HepG2 (cell line): ENCODE results near the gene PGAP3. TPM values are rescaled to one million over a fixed set of nuclear protein-coding genes. Genes with fewer than 3 reads are reported as not detected.

ENCODE experiments used
- ATAC-seq: fragments of 200-7000 bp; cut with Tn5 transposase; 3 replicates; pipeline ENCODE4 v1.9.1; 2020; ENCODE audit warnings: mild to moderate bottlenecking, moderate library complexity
- BruUV-seq: library from RNA; stranded (reverse); fragments of 400-500 nt; replicated peaks from 2 replicates; lab custom pipeline; 2021; lab: Mats Ljungman, UMichigan
- CTCF ChIA-PET: fragments of 300-600 bp; formaldehyde crosslinking; extraction: SDS; loops from one replicate; lab custom pipeline; 2021; ENCODE audit warnings: low total read pairs, inconsistent platforms, low intra/inter-chr PET ratio; lab: Yijun Ruan, JAX
- POLR2A ChIA-PET: fragments of 350-600 bp; sonication (Branson Sonifier 250); formaldehyde crosslinking; loops from one replicate; lab custom pipeline; 2020; ENCODE audit warnings: antibody characterized with exemption, inconsistent platforms; lab: Yijun Ruan, JAX
- DNase-seq: peaks from one replicate; pipeline ENCODE4 v3.0.0-alpha.2; 2015; ENCODE audit warnings: low spot score
- FAIRE-seq: peaks from 3 replicates; lab custom pipeline; 2011; peaks lifted over from hg19 to GRCh38; lab: Jason Lieb, UNC
- H2AFZ ChIP-seq: one replicate; pipeline ENCODE4 v1.6.1; 2011; ENCODE audit warnings: low read length, inconsistent platforms
- H3K27ac ChIP-seq: fragments of 300-600 bp; 3 replicates; pipeline ENCODE4 v1.8.0; 2011; ENCODE audit warnings: mixed run types, mild to moderate bottlenecking, mixed read lengths, low read length, inconsistent platforms; ENCODE audit not compliant: insufficient read depth; ENCODE audit errors: extremely low read length
- H3K27me3 ChIP-seq, 2 experiments: fragments of 200-600 bp in 1 of 2; 2 replicates in 1 of 2; 3 replicates in 1 of 2; pipeline versions ENCODE4 v1.6.0 to v1.8.0; 2011; ENCODE audit warnings: low read length in 2 of 2, mild to moderate bottlenecking in 2 of 2, moderate library complexity in 2 of 2, inconsistent platforms in 1 of 2; ENCODE audit not compliant: insufficient read depth in 2 of 2, control insufficient read depth in 1 of 2
- H3K36me3 ChIP-seq, 2 experiments: fragments of 200-600 bp in 1 of 2; replicated peaks in 1 of 2; 2 replicates in 1 of 2; 3 replicates in 1 of 2; pipeline versions ENCODE4 v1.5.1 to v1.8.0; 2011; ENCODE audit warnings: low read length in 2 of 2, inconsistent platforms in 1 of 2; ENCODE audit not compliant: insufficient read depth in 2 of 2, control insufficient read depth in 1 of 2
- H3K4me1 ChIP-seq: 2 replicates; pipeline ENCODE4 v1.5.1; 2012; ENCODE audit warnings: low read length, inconsistent platforms; ENCODE audit not compliant: insufficient read depth
- H3K4me2 ChIP-seq: 2 replicates; pipeline ENCODE4 v1.6.0; 2011; ENCODE audit warnings: low read depth, low read length, inconsistent platforms
- H3K4me3 ChIP-seq, 3 experiments: fragments of 200-600 bp in 1 of 3; sonication (generic), shearing (Covaris generic) in 1 of 3; replicated peaks in 1 of 3; 2 replicates each; pipeline ENCODE4 v1.5.1; 2011 to 2016; ENCODE audit warnings: low read length in 3 of 3, inconsistent platforms in 2 of 3, low read depth in 2 of 3, mild to moderate bottlenecking in 2 of 3, control low read depth in 1 of 3, mixed read lengths in 1 of 3; ENCODE audit not compliant: insufficient read depth in 1 of 3
- H3K79me2 ChIP-seq: one replicate; pipeline ENCODE4 v1.6.1; 2011; ENCODE audit warnings: low read length, inconsistent platforms; ENCODE audit not compliant: insufficient read depth
- H3K9ac ChIP-seq: 2 replicates; pipeline ENCODE4 v1.6.0; 2011; ENCODE audit warnings: mild to moderate bottlenecking, low read depth, low read length, inconsistent platforms; ENCODE audit not compliant: insufficient read depth
- H3K9me3 ChIP-seq: 2 replicates; pipeline ENCODE4 v1.5.1; 2012; ENCODE audit warnings: mild to moderate bottlenecking, low read length
- H4K20me1 ChIP-seq: 2 replicates; pipeline ENCODE4 v1.6.0; 2011; ENCODE audit warnings: inconsistent platforms, mild to moderate bottlenecking, low read length, moderate library complexity; ENCODE audit not compliant: insufficient read depth
- HMGXB3 ChIP-seq: sonication (generic); formaldehyde crosslinking; IDR thresholded peaks from 2 replicates; pipeline ENCODE4 v1.4.0; 2020; ENCODE audit warnings: missing genetic modification reagents, borderline replicate concordance
- STAG1 ChIP-seq: sonication (generic); formaldehyde crosslinking; IDR thresholded peaks from 2 replicates; pipeline ENCODE4 v1.4.0; 2020; ENCODE audit warnings: missing genetic modification reagents
- TGIF2 ChIP-seq: IDR thresholded peaks from 2 replicates; pipeline ENCODE4 v1.6.1; 2016; ENCODE audit warnings: control low read depth, missing compliant biosample characterization
- ZBTB14 ChIP-seq: sonication (generic); formaldehyde crosslinking; IDR thresholded peaks from 2 replicates; pipeline ENCODE4 v1.4.0; 2020; ENCODE audit warnings: missing genetic modification reagents
- ZNF607 ChIP-seq: sonication (generic); formaldehyde crosslinking; IDR thresholded peaks from 2 replicates; pipeline ENCODE4 v1.5.1; 2020; ENCODE audit warnings: missing genetic modification reagents, mild to moderate bottlenecking, borderline replicate concordance
- ZNF720 ChIP-seq: sonication (generic); formaldehyde crosslinking; IDR thresholded peaks from 2 replicates; pipeline ENCODE4 v1.4.0; 2020; ENCODE audit warnings: missing genetic modification reagents
- WGBS: methylation state at CpG from one replicate; pipeline ENCODE4 v1.1.6; 2017; ENCODE audit warnings: low lambda C conversion rate; 5-methylcytosine and 5-hydroxymethylcytosine counted together
- in situ Hi-C: cut with HindIII; loops from 2 replicates; pipeline ENCODE4 v1.10.0; 2017; ENCODE audit warnings: low pct_unique_long_range_greater_than_20kb; ENCODE audit not compliant: extremely low pct_ligation_motif_present
- intact Hi-C: fragments of 100-400 bp; cut with micrococcal nuclease; formaldehyde crosslinking; loops from one replicate; pipeline ENCODE4 v1.10.0; 2022; ENCODE audit not compliant: unreplicated experiment
- polyA plus RNA-seq, 8 experiments: library from polyadenylated mRNA; depleted of rRNA in 3 of 8; stranded (reverse) in 7 of 8; unstranded in 1 of 8; fragments of >200 nt; fragmentation: Illumina TruSeq in 4 of 8; extraction: Trizol in 4 of 8; gene quantifications; 2 replicates each; pipeline versions ENCODE4 v1.2.1 to v1.2.3, GENCODE V29; 2011 to 2016; ENCODE audit warnings: low read depth in 4 of 8, missing spikeins in 1 of 8, mixed read lengths in 1 of 8; ENCODE audit not compliant: insufficient read depth in 1 of 8
- total RNA-seq, 5 experiments: library from RNA; depleted of rRNA; stranded (reverse); fragments of >200 nt; fragmentation: Illumina TruSeq; extraction: Trizol; gene quantifications; 2 replicates each; pipeline ENCODE4 v1.2.3, GENCODE V29; 2016; ENCODE audit warnings: low read depth in 1 of 5
- TF ChIP-seq, protein P1 (sequence below): sonication (generic); formaldehyde crosslinking; IDR thresholded peaks from 2 replicates; pipeline ENCODE4 v1.5.0; 2020; ENCODE audit warnings: missing genetic modification reagents

Gene PGAP3
- total and polyA plus RNA-seq, 2 of the 13 experiments (the other 11 are each of a cell fraction or from before 2014, with no cell fraction given): 11.9 to 14.6 TPM

- no peak for TF ChIP-seq TGIF2 (CRISPR knock-in tag)
- no peak for TF ChIP-seq ZBTB14
- no peak for TF ChIP-seq ZNF607 (CRISPR knock-in tag)
- TF ChIP-seq STAG1 (CRISPR knock-in tag): peak; percentile 59
- TF ChIP-seq, protein P1, sequence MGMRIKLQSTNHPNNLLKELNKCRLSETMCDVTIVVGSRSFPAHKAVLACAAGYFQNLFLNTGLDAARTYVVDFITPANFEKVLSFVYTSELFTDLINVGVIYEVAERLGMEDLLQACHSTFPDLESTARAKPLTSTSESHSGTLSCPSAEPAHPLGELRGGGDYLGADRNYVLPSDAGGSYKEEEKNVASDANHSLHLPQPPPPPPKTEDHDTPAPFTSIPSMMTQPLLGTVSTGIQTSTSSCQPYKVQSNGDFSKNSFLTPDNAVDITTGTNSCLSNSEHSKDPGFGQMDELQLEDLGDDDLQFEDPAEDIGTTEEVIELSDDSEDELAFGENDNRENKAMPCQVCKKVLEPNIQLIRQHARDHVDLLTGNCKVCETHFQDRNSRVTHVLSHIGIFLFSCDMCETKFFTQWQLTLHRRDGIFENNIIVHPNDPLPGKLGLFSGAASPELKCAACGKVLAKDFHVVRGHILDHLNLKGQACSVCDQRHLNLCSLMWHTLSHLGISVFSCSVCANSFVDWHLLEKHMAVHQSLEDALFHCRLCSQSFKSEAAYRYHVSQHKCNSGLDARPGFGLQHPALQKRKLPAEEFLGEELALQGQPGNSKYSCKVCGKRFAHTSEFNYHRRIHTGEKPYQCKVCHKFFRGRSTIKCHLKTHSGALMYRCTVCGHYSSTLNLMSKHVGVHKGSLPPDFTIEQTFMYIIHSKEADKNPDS (CRISPR knock-in tag): no peak
These were observed 34.1 kb downstream of the PGAP3 start (continued) for GRCh38 chr17:39653662-39654331.

DNA sequence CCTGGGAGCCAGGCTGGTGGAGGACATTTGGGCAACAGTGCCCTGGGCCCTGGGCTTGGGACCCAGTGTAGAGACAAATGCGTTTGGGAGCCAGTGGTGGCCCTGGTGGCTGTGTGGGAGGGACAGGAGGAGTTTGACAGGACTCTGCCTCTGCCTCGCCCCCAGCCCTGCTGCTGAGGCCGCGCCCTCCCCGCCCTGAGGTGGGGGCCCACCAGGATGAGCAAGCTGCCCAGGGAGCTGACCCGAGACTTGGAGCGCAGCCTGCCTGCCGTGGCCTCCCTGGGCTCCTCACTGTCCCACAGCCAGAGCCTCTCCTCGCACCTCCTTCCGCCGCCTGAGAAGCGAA is 34.6 kb downstream of the PGAP3 start:
- Histone ChIP-seq H2AFZ (no peak overlapping the region), H3K27ac (peak overlapping the region; percentile 48), H3K79me2 (no peaks in the 10 kb centered on the region), H3K4me3 (peak overlapping the region in 1 of 3 experiments; percentile 54; a peak in 1 of 6 replicates), H3K9me3 (no peaks in the 10 kb centered on the region), H4K20me1 (peaks cover 4% of the 10 kb centered on the region; the same call in 1 of the 2 replicates), H3K9ac (0 out of 2 replicates have a peak overlapping the region, but pooled peaks have one; percentile 19), H3K36me3 (peaks cover 6 to 9% of the 10 kb centered on the region in 2 experiments; a peak in 4 of 5 replicates), H3K4me1 (peaks cover 31% of the 10 kb centered on the region), H3K4me2 (peak overlapping the region; percentile 81), H3K27me3 (no peaks in the 10 kb centered on the region)
- ATAC-seq: peak; percentile 46
- intact Hi-C loops: loop anchor here (2.0 kb wide), 1 partner anchor 30 kb away; no protein-coding TSS in a partner anchor
- in situ Hi-C loops: no loop called here
- 75% methylated on average over 8 of the region's 12 CpGs for WGBS
- no TSS peak for BruUV-seq
- no peak for DNase-seq
- ChIA-PET CTCF (interaction anchor here (1.3 to 4.0 kb wide), 4 partner anchors 15 to 105 kb away, joined by 4 to 71 read pairs (median 8); partner anchors contain the start of gene PNMT), POLR2A (interaction anchor here (0.7 to 2.6 kb wide), 18 partner anchors 10 to 192 kb away, joined by 3 to 21 read pairs (median 6); partner anchors contain the start of genes CDK12, ERBB2, PGAP3 and PNMT)
- FAIRE-seq: no peak
- 0 out of 2 replicates have a peak, but pooled peaks have one; percentile 74 for TF ChIP-seq ZNF720
- TF ChIP-seq HMGXB3 (CRISPR knock-in tag): no peak
